ENCODE data around the gene POSTN.
A peak's percentile ranks its signal among the peaks of the same experiment; 100 is the strongest.
"Not testable (repeated sequence)": the region's sequence is repeated elsewhere in the genome, so short reads cannot be mapped to it uniquely, and the experiment has no call there.

The POSTN gene

GRCh38 chr13:37596805-37597204, 1.8 kb downstream of the POSTN start:
- DNase-seq, result no peak

GRCh38 chr13:37595162-37595561, 3.4 kb downstream of the POSTN start:
- DNase-seq, result no peak

GRCh38 chr13:37594550-37594949, 4.0 kb downstream of the POSTN start:
- DNase-seq, result no peak

- not testable (repeated sequence) for DNase-seq
Observed at GRCh38 chr13:37589381-37589780, 9.2 kb downstream of the POSTN start.

- DNase-seq, result no peak
Observed at GRCh38 chr13:37587236-37587635, 11.3 kb downstream of the POSTN start.

- DNase-seq, result no peak
Observed at GRCh38 chr13:37586164-37586563, 12.4 kb downstream of the POSTN start.

- no peak for DNase-seq
Observed at GRCh38 chr13:37585541-37585940, 13.0 kb downstream of the POSTN start.

GRCh38 chr13:37576601-37577000, 22.0 kb downstream of the POSTN start:
- no peak for DNase-seq

- DNase-seq, result no peak
Observed at GRCh38 chr13:37565425-37565824, 33.1 kb downstream of the POSTN start.

- DNase-seq, result no peak
Observed at GRCh38 chr13:37561031-37561430, 37.5 kb downstream of the POSTN start.

GRCh38 chr13:37560526-37560925, 38.0 kb downstream of the POSTN start:
- no peak for DNase-seq

GRCh38 chr13:37558766-37559165, 39.8 kb downstream of the POSTN start:
- not testable (repeated sequence) for DNase-seq

- DNase-seq, result no peak
Observed at GRCh38 chr13:37546087-37546486, 52.5 kb downstream of the POSTN start.

GRCh38 chr13:37544995-37545394, 53.6 kb downstream of the POSTN start:
- no peak for DNase-seq

- no peak for DNase-seq
Observed at GRCh38 chr13:37539976-37540605, 58.5 kb downstream of the POSTN start.

GRCh38 chr13:37539170-37539569, 59.4 kb downstream of the POSTN start:
- no peak for DNase-seq

GRCh38 chr13:37535501-37535900, 63.1 kb downstream of the POSTN start:
- no peak for DNase-seq

GRCh38 chr13:37534676-37535075, 63.9 kb downstream of the POSTN start:
- no peak for DNase-seq

GRCh38 chr13:37534181-37534580, 64.4 kb downstream of the POSTN start:
- DNase-seq, result no peak

- DNase-seq, result no peak
Observed at GRCh38 chr13:37531049-37531448, 67.5 kb downstream of the POSTN start.

- DNase-seq, result no peak
Observed at GRCh38 chr13:37529751-37530385, 68.7 kb downstream of the POSTN start.

- peak in 2 of 3 experiments; percentile 40 to 91 for DNase-seq
Observed at GRCh38 chr13:37526710-37527473, 71.7 kb downstream of the POSTN start.

- DNase-seq, result no peak
Observed at GRCh38 chr13:37515226-37515625, 83.3 kb downstream of the POSTN start.

Data from NCI-H1417 (cell line).